ENCODE results near the gene REG4.

The REG4 gene

DNA sequence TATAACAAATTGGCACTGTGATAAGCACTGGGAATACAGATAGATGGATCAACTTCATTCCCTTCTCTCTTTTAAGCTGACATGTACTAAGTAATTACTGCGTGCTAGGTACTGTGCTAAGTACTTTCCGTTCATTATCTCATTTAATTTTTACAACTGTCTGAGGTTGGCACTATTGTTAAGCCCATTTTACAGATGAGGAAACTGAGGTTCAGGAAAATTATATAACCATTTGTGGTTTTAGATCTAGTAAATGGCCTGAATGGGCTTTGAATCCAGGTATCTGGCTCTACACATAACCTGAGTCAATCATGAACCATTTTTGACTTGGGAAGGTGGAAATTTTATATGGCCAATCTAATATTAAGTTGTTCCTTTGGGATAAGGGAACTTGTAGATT is 39.0 kb downstream of the REG4 start:
- Histone ChIP-seq H3K4me2 (ENCODE audit: low read depth, low read length, poor library complexity, severe bottlenecking) (no peak overlapping the region), H3F3A (ENCODE audit: low read depth) (no peaks in the 10 kb centered on the region), H2AFZ (ENCODE audit: low read length) (no peak overlapping the region), H3K4me1 (ENCODE audit: insufficient read depth, low read length, poor library complexity, severe bottlenecking) (no peaks in the 10 kb centered on the region), H3K4me3 (ENCODE audit: low read length, poor library complexity, severe bottlenecking) (no peak overlapping the region), H3K9ac (ENCODE audit: low read depth, low read length, poor library complexity, severe bottlenecking) (no peak overlapping the region), H3K27me3 (ENCODE audit: insufficient read depth, low read length, poor library complexity, severe bottlenecking) (no peaks in the 10 kb centered on the region), H4K20me1 (ENCODE audit: insufficient read depth, low read length, poor library complexity, severe bottlenecking) (no peaks in the 10 kb centered on the region), H3K9me2 (replicated peaks; ENCODE audit: low read depth, low read length) (no peaks in the 10 kb centered on the region), H3K9me3 (ENCODE audit: insufficient read depth, low read depth, low read length) (no peaks in the 10 kb centered on the region), H3K79me2 (ENCODE audit: insufficient read depth, low read length) (no peaks in the 10 kb centered on the region), H3K36me3 (ENCODE audit: insufficient read depth, low read length) (no peaks in the 10 kb centered on the region)
- TF ChIP-seq EZH2phosphoT487 (IDR thresholded peaks at IDR 0.05; ENCODE audit: borderline replicate concordance), result no peak
- TF ChIP-seq, protein P1, sequence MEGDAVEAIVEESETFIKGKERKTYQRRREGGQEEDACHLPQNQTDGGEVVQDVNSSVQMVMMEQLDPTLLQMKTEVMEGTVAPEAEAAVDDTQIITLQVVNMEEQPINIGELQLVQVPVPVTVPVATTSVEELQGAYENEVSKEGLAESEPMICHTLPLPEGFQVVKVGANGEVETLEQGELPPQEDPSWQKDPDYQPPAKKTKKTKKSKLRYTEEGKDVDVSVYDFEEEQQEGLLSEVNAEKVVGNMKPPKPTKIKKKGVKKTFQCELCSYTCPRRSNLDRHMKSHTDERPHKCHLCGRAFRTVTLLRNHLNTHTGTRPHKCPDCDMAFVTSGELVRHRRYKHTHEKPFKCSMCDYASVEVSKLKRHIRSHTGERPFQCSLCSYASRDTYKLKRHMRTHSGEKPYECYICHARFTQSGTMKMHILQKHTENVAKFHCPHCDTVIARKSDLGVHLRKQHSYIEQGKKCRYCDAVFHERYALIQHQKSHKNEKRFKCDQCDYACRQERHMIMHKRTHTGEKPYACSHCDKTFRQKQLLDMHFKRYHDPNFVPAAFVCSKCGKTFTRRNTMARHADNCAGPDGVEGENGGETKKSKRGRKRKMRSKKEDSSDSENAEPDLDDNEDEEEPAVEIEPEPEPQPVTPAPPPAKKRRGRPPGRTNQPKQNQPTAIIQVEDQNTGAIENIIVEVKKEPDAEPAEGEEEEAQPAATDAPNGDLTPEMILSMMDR (conservative IDR thresholded peaks at IDR 0.05; ENCODE audit: low read length), result no peak

DNA sequence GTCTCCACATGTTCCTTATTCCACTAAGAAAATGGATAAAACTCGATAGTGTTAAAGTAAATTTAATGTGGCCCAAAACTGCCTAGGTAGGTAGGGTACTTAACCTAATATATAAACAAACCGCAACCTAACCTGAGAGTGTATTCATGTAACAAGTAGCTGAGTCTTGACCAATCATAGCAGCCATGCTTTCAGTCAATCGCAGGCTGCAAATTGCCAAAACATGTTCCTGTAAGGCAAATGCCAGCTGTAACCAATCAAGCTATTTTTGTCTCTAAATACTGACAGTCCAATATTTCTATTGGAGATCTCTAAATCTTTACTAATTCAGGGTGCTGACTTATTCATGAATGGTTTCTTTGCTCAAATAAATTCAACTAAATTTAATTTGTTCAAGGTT is 39.5 kb downstream of the REG4 start:
- no peaks in the 10 kb centered on the region for H3F3A ChIP-seq (ENCODE audit: low read depth)
- no peaks in the 10 kb centered on the region for H3K27me3 ChIP-seq (ENCODE audit: insufficient read depth, low read length, poor library complexity, severe bottlenecking)
- no peaks in the 10 kb centered on the region for H3K79me2 ChIP-seq (ENCODE audit: insufficient read depth, low read length)
- TF ChIP-seq, protein P1 (conservative IDR thresholded peaks at IDR 0.05; ENCODE audit: low read length), result no peak
- no peak for TF ChIP-seq EZH2phosphoT487 (IDR thresholded peaks at IDR 0.05; ENCODE audit: borderline replicate concordance)
- no peak overlapping the region for H3K4me2 ChIP-seq (ENCODE audit: low read depth, low read length, poor library complexity, severe bottlenecking)
- H3K36me3 ChIP-seq (ENCODE audit: insufficient read depth, low read length), result no peaks in the 10 kb centered on the region
- H4K20me1 ChIP-seq (ENCODE audit: insufficient read depth, low read length, poor library complexity, severe bottlenecking), result no peaks in the 10 kb centered on the region
- H3K4me3 ChIP-seq (ENCODE audit: low read length, poor library complexity, severe bottlenecking), result no peak overlapping the region
- H3K4me1 ChIP-seq (ENCODE audit: insufficient read depth, low read length, poor library complexity, severe bottlenecking), result no peaks in the 10 kb centered on the region
- H2AFZ ChIP-seq (ENCODE audit: low read length), result no peak overlapping the region
- H3K9ac ChIP-seq (ENCODE audit: low read depth, low read length, poor library complexity, severe bottlenecking), result no peak overlapping the region
- no peaks in the 10 kb centered on the region for H3K9me3 ChIP-seq (ENCODE audit: insufficient read depth, low read depth, low read length)
- no peaks in the 10 kb centered on the region for H3K9me2 ChIP-seq (replicated peaks; ENCODE audit: low read depth, low read length)

DNA sequence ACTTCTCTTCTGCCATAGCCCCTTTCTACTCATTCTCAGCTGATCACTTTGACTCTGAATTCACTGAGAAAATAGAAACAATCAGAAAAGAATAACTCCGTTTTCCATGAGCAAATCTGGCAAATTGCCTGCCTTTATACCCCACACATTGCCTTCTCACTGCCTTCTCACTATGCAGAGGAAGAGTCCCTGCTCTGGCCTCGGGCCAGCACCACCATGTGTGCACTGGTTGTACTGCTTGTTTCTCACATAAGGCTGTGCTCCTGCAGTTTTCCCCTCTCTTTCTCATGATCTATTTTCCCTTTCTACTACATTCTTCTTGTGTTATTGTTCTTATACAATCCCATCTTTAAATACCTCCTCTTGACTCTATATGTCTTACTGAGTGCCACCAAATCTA is 40.2 kb downstream of the REG4 start:
- Histone ChIP-seq H2AFZ (ENCODE audit: low read length) (no peak overlapping the region), H4K20me1 (ENCODE audit: insufficient read depth, low read length, poor library complexity, severe bottlenecking) (no peaks in the 10 kb centered on the region), H3K9ac (ENCODE audit: low read depth, low read length, poor library complexity, severe bottlenecking) (no peak overlapping the region), H3K4me3 (ENCODE audit: low read length, poor library complexity, severe bottlenecking) (no peak overlapping the region), H3K27me3 (ENCODE audit: insufficient read depth, low read length, poor library complexity, severe bottlenecking) (no peaks in the 10 kb centered on the region), H3K79me2 (ENCODE audit: insufficient read depth, low read length) (no peaks in the 10 kb centered on the region), H3K9me3 (ENCODE audit: insufficient read depth, low read depth, low read length) (no peaks in the 10 kb centered on the region), H3K4me2 (ENCODE audit: low read depth, low read length, poor library complexity, severe bottlenecking) (no peak overlapping the region), H3K36me3 (ENCODE audit: insufficient read depth, low read length) (no peaks in the 10 kb centered on the region), H3F3A (ENCODE audit: low read depth) (no peaks in the 10 kb centered on the region), H3K9me2 (replicated peaks; ENCODE audit: low read depth, low read length) (no peaks in the 10 kb centered on the region), H3K4me1 (ENCODE audit: insufficient read depth, low read length, poor library complexity, severe bottlenecking) (no peaks in the 10 kb centered on the region)
- TF ChIP-seq, protein P1 (conservative IDR thresholded peaks at IDR 0.05; ENCODE audit: low read length), result peak; percentile 39; the same call in 1 of the 2 replicates
- no peak for TF ChIP-seq EZH2phosphoT487 (IDR thresholded peaks at IDR 0.05; ENCODE audit: borderline replicate concordance)
